Right cardiac atrium (tissue), 5 donors: ENCODE results near the gene ITCH. TPM values are rescaled to one million over a fixed set of nuclear protein-coding genes. Genes with fewer than 3 reads are reported as not detected.
A peak's percentile ranks its signal among the peaks of the same experiment; 100 is the strongest.
"Not testable (repeated sequence)": the region's sequence is repeated elsewhere in the genome, so short reads cannot be mapped to it uniquely, and the experiment has no call there.

Experiments used
- ATAC-seq, 2 donors: fragments of 200-7000 bp; cut with Tn5 transposase; one replicate each; pipeline versions ENCODE4 v1.8.0 to v1.9.1; 2020; ENCODE audit warnings: moderate library complexity in 2 of 2, mild to moderate bottlenecking in 1 of 2
- DNase-seq, 3 donors: peaks; one replicate each; pipeline ENCODE4 v3.0.0-alpha.2; 2020
- H3K27ac ChIP-seq: one replicate; pipeline ENCODE4 v1.5.1; 2013; ENCODE audit warnings: mild to moderate bottlenecking, low read length, control low read depth, moderate library complexity
- H3K27me3 ChIP-seq: one replicate; pipeline ENCODE4 v1.6.1; 2013; ENCODE audit not compliant: control insufficient read depth, insufficient read depth
- H3K4me1 ChIP-seq: one replicate; pipeline ENCODE4 v1.6.1; 2013; ENCODE audit warnings: low read length; ENCODE audit not compliant: control insufficient read depth, insufficient read depth
- H3K4me3 ChIP-seq: one replicate; pipeline ENCODE4 v1.5.1; 2013; ENCODE audit warnings: low read length, control low read depth
- H3K9me3 ChIP-seq: one replicate; pipeline ENCODE4 v1.6.1; 2013; ENCODE audit warnings: low read length; ENCODE audit not compliant: control insufficient read depth
- WGBS: extraction: QIAGEN DNeasy Blood & Tissue Kit; methylation state at CpG from one replicate; pipeline ENCODE4 v1.1.7; 2013; 5-methylcytosine and 5-hydroxymethylcytosine counted together
- intact Hi-C, 4 donors: fragments of 100-400 bp; cut with DNase I; formaldehyde crosslinking; loops; one replicate each; pipeline versions ENCODE4 v1.11.0 to v1.14.0; 2022 to 2023
- polyA plus RNA-seq: library from polyadenylated mRNA; stranded (reverse); fragments of 200-250 nt; gene quantifications from one replicate; pipeline ENCODE4 v1.2.3, GENCODE V29; 2013
- total RNA-seq, 4 donors: library from RNA; stranded (reverse); fragmentation: NEBNext Ultra II Directional; extraction: Animal tissue kit (Norgen Biotek cat#: 25700); gene quantifications; one replicate each; pipeline ENCODE4 v1.2.1, GENCODE V29; 2021
- donor health status: healthy with polysubstance abuse.
- donor health status: DM: no; HTN: yes; CAD: no.
- donor health status: DM: no; HTN: no; CAD: no.
- donor health status: DM: no; HTN: yes; CAD: no; lungs with severe emphysema.
- donor health status: DM: yes; HTN: yes; CAD: no.

ITCH gene
- total and polyA plus RNA-seq, 5 donors = 9.7 to 54.9 (median 48.6) TPM

- Histone ChIP-seq H3K4me3 (no peak overlapping the region), H3K4me1 (peaks cover 3% of the 10 kb centered on the region), H3K27ac (no peak overlapping the region), H3K9me3 (no peaks in the 10 kb centered on the region), H3K27me3 (no peaks in the 10 kb centered on the region)
- DNase-seq (no peak), ATAC-seq (no peak)
- intact Hi-C loops = no loop called here
- WGBS = 37% methylated on average over 1 of the region's 1 CpG
These were observed 57.1 kb downstream of the ITCH start for GRCh38 chr20:34420146-34420545.

DNA sequence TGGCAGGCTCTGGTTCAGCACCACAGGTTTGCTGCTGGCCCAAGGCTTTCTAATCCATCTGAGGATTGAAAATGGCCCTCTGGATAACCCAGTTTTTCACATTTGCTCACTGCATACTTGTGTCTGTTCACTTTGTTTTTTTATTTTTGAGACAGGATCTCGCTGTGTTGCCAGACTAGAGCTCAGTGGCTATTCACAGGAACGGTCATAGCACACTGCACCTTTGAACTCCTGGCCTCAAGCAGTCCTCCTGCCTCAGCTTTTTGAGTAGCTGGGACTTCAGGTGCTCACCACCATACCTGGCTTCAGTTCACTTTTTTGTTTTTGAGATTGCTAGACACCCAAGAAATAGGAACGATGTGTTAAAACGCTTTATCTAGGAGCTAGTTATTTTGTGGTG lies 57.9 kb downstream of the ITCH start:
- Histone ChIP-seq H3K4me1 (peaks cover 3% of the 10 kb centered on the region), H3K9me3 (no peaks in the 10 kb centered on the region), H3K4me3 (no peak overlapping the region), H3K27ac (peak overlapping the region; percentile 24), H3K27me3 (no peaks in the 10 kb centered on the region)
- intact Hi-C loops = no loop called here
- DNase-seq (no peak), ATAC-seq (no peak)
- WGBS = 91% methylated on average over 4 of the region's 4 CpGs

- 95% methylated on average over 2 of the region's 2 CpGs for WGBS
- Histone ChIP-seq H3K4me3 (no peak overlapping the region), H3K4me1 (peaks cover 3% of the 10 kb centered on the region), H3K27ac (peak overlapping the region; percentile 26), H3K27me3 (no peaks in the 10 kb centered on the region), H3K9me3 (no peaks in the 10 kb centered on the region)
- no peak for DNase-seq
- intact Hi-C loops = no loop called here
- no peak for ATAC-seq
These were observed 58.8 kb downstream of the ITCH start for GRCh38 chr20:34421766-34422466.

GRCh38 chr20:34425032-34425690 lies 62.1 kb downstream of the ITCH start:
- H3K4me1 ChIP-seq, H3K4me3 ChIP-seq, ATAC-seq, intact Hi-C loops, H3K9me3 ChIP-seq, DNase-seq, H3K27me3 ChIP-seq: not testable (repeated sequence)
- WGBS = 42% methylated on average over 11 of the region's 11 CpGs
- peak overlapping the region; percentile 67 for H3K27ac ChIP-seq

DNA sequence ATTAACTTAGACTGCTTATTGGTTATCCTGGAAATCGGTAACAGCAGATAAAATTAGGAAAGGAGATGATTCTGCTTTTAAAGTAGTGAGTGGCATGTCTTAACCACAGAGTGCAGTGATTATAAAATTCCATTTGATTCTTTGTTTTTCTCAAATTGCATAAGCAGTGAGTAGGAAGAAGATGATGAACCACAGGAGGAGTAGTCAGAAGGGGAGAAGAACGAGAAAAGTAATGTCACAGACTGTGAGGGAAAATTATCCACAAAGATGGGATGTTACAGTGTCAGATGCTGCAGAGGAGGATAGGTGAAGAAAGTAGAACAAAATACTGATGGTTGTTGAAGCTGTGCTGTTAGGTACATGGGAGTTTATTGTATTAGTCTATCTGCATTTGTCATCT lies 63.0 kb downstream of the ITCH start:
- Histone ChIP-seq H3K27ac (no peak overlapping the region), H3K9me3 (no peaks in the 10 kb centered on the region), H3K4me3 (no peak overlapping the region), H3K27me3 (no peaks in the 10 kb centered on the region), H3K4me1 (peaks cover 3% of the 10 kb centered on the region)
- 47% methylated on average over 2 of the region's 2 CpGs for WGBS
- ATAC-seq (no peak), DNase-seq (no peak)
- intact Hi-C loops = no loop called here

DNA sequence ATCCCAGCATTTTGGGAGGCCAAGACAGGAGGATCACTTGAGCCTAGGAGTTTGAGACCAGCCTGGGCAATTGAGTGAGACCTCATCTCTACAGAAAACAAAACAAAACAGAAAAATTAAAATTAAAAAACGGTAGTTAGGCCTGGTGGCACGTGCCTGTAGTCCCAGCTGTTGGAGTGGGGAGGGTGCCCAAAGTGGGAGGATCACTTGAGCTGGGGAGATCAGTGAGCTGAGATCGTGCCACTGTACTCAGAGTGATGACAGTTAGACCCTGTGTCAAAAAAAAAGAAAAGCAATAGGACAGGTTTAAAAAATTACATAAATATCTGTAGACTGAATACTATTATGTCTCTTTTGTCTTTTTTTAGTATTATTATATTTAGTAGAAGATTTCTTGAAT lies 64.3 kb downstream of the ITCH start:
- H3K27me3 ChIP-seq = no peaks in the 10 kb centered on the region
- H3K27ac ChIP-seq = no peak overlapping the region
- H3K4me3 ChIP-seq = no peak overlapping the region
- H3K4me1 ChIP-seq = peaks cover 3% of the 10 kb centered on the region
- DNase-seq (peak in 1 of 3 donors; percentile 56), ATAC-seq (peak; percentile 60 to 75)
- 35% methylated on average over 3 of the region's 3 CpGs for WGBS
- no peaks in the 10 kb centered on the region for H3K9me3 ChIP-seq
- intact Hi-C loops = no loop called here

- no peak for DNase-seq
- H3K27ac ChIP-seq = no peak overlapping the region
- no peak for ATAC-seq
- H3K4me3 ChIP-seq = no peak overlapping the region
- intact Hi-C loops = no loop called here
- H3K4me1 ChIP-seq = peaks cover 3% of the 10 kb centered on the region
- no peaks in the 10 kb centered on the region for H3K9me3 ChIP-seq
- no peaks in the 10 kb centered on the region for H3K27me3 ChIP-seq
These were observed 64.7 kb downstream of the ITCH start for GRCh38 chr20:34427784-34428183.

DNA sequence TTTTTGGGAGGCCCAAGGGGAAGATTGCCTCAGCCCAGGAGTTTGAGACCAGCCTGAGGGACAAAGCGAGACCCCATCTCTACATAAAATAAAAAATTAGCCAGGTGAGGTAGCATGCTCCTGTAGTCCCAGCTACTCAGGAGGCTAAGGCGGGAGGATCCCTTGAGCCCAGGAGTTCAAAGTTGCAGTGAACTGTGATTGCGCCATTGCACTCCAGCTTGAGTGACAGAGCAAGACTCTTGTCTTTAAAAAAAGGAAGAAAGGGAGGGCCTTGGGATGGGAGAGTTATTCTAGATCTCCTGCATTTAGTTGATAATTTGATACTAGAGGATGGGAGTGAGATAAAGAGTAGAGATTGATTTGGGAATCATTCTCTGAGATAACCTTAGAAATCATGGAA lies 68.1 kb downstream of the ITCH start:
- Histone ChIP-seq H3K27me3 (no peaks in the 10 kb centered on the region), H3K4me3 (no peak overlapping the region), H3K4me1 (peaks cover 1% of the 10 kb centered on the region), H3K27ac (no peak overlapping the region), H3K9me3 (no peaks in the 10 kb centered on the region)
- DNase-seq (no peak), ATAC-seq (no peak)
- intact Hi-C loops = no loop called here
- 96% methylated on average over 3 of the region's 3 CpGs for WGBS

GRCh38 chr20:34432663-34433062 lies 69.6 kb downstream of the ITCH start:
- H3K4me1 ChIP-seq, intact Hi-C loops, ATAC-seq, H3K9me3 ChIP-seq, H3K27ac ChIP-seq, H3K4me3 ChIP-seq, DNase-seq, H3K27me3 ChIP-seq: not testable (repeated sequence)
- 98% methylated on average over 6 of the region's 6 CpGs for WGBS

- no peaks in the 10 kb centered on the region for H3K27me3 ChIP-seq
- intact Hi-C loops = no loop called here
- DNase-seq (no peak), ATAC-seq (no peak)
- WGBS = over 99% methylated on average over 5 of the region's 5 CpGs
- H3K4me3 ChIP-seq = no peak overlapping the region
- no peaks in the 10 kb centered on the region for H3K9me3 ChIP-seq
- H3K4me1 ChIP-seq = peaks cover 1% of the 10 kb centered on the region
- no peak overlapping the region for H3K27ac ChIP-seq
These were observed 70.3 kb downstream of the ITCH start for GRCh38 chr20:34433391-34433790.

- ATAC-seq (no peak), DNase-seq (no peak)
- Histone ChIP-seq H3K27me3 (no peaks in the 10 kb centered on the region), H3K4me1 (peaks cover 1% of the 10 kb centered on the region), H3K9me3 (no peaks in the 10 kb centered on the region), H3K27ac (no peak overlapping the region), H3K4me3 (no peak overlapping the region)
- intact Hi-C loops = no loop called here
- 92% methylated on average over 1 of the region's 1 CpG for WGBS
These were observed 72.5 kb downstream of the ITCH start for GRCh38 chr20:34435589-34435988.
